Activated naive CD4-positive, alpha-beta T cell treated with anti-CD3 and anti-CD28 coated beads for 36 hours (primary cell): ENCODE data around the gene GRIN2C. TPM values are rescaled to one million over a fixed set of nuclear protein-coding genes. Genes with fewer than 3 reads are reported as not detected.

Experiments
- CTCF ChIA-PET: fragments of 350-600 bp; sonication (Branson Sonifier 250); formaldehyde crosslinking; loops from one replicate; lab custom pipeline; 2021; ENCODE audit warnings: antibody characterized with exemption; lab: Charles Lee
- DNase-seq: peaks from one replicate; pipeline ENCODE4 v3.0.0-alpha.2; 2020
- H3K27ac Mint-ChIP-seq: one replicate; pipeline ENCODE4 v1.8.0; 2021; ENCODE audit warnings: mild to moderate bottlenecking, mixed read lengths
- H3K27me3 Mint-ChIP-seq: one replicate; pipeline ENCODE4 v1.8.0; 2021; ENCODE audit warnings: low read depth, mixed read lengths
- H3K36me3 Mint-ChIP-seq: one replicate; pipeline ENCODE4 v1.8.0; 2021; ENCODE audit warnings: low read depth, mixed read lengths
- H3K4me1 Mint-ChIP-seq: one replicate; pipeline ENCODE4 v1.8.0; 2021; ENCODE audit warnings: low read depth, mixed read lengths
- H3K4me3 Mint-ChIP-seq: one replicate; pipeline ENCODE4 v1.8.0; 2021; ENCODE audit warnings: mild to moderate bottlenecking, moderate library complexity, mixed read lengths
- H3K9me3 Mint-ChIP-seq: one replicate; pipeline ENCODE4 v1.8.0; 2021; ENCODE audit warnings: mixed read lengths
- intact Hi-C: fragments of 100-400 bp; cut with micrococcal nuclease; formaldehyde crosslinking; loops from one replicate; pipeline ENCODE4 v1.15.1; 2023
- total RNA-seq, 2 experiments: library from RNA; stranded (reverse); gene quantifications; one replicate each; pipeline ENCODE4 v1.2.3, GENCODE V29; 2021

GRIN2C gene
- total RNA-seq, 2 experiments from 2014 or later: 0.07 TPM; not detected in 1

DNA sequence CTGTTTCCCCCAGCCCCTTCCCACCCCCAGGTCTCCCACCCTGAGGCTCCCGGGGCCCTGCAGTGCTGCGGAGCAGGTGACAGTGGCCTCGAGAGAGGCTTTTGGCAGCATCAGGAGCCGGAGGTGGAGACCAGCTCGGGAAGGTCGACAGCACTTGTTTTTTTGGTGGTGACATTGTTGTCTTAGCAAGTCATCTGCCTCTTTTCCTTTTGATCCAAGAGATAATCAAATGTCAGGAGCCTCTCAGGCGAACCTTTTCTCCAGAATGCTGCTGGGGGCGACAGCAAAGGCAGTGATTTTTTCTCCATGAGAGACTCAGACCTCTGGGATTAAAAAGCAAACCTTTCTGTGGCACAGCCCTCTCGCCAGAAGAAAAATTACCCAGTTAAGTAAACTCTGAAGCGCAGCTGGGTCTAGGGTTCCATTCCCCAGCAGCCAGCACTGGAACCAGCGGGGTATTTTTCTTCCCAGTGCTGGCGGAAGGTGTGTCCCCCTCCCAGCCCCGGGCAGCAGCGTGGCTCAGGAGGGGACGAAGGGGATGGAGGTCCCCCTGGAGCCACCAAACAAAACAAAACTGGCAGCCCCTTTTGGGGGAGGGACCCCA, 37.2 kb downstream of the GRIN2C start:
- no peaks in the 10 kb centered on the region for H3K4me1 Mint-ChIP-seq
- intact Hi-C loops: no loop called here
- no peaks in the 10 kb centered on the region for H3K9me3 Mint-ChIP-seq
- no peak for DNase-seq
- peaks cover 10% of the 10 kb centered on the region for H3K36me3 Mint-ChIP-seq
- H3K27me3 Mint-ChIP-seq: no peaks in the 10 kb centered on the region
- CTCF ChIA-PET: interaction anchor here (1.4 kb wide), 1 partner anchor 138 kb away, joined by 3 read pairs; no protein-coding TSS in a partner anchor
- no peak overlapping the region for H3K4me3 Mint-ChIP-seq
- H3K27ac Mint-ChIP-seq: no peak overlapping the region

DNA sequence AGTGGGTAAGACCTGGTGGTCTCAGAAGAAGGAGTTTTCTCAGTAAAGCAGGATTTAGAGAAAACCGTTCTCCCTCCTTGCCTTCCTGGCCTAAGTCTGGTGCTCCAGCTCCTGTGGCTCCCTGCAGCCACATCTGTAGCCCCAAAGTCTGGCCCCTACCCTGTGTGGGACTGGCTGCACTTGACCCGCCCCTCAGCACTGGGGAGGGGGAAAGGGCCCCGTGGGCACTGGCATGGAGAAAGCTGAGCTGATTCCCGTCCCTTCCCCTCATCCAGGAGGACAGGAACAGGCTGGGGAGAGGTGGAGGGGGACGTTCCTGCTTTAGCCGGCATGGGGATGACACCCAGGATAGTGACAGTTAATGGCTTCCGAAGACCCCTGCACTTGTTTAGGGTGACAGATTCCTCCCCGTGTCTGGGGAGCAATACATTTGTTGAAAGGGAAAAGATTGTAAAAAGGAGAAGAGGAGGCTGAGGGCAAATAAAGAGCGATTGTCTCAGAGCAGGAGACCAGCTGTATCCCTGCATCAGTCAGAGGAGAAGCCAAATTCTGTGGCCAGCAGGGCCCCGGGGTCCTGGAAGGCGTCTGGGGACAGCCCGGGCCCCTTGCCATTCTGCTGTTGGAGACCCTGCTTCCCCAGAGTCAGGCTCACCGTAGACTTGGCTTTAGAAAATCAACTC, 37.9 kb downstream of the GRIN2C start:
- H3K36me3 Mint-ChIP-seq: peaks cover 14% of the 10 kb centered on the region
- CTCF ChIA-PET: interaction anchor here (1.4 to 1.5 kb wide), 2 partner anchors 31 to 139 kb away, joined by 3 to 5 read pairs; no protein-coding TSS in a partner anchor

DNA sequence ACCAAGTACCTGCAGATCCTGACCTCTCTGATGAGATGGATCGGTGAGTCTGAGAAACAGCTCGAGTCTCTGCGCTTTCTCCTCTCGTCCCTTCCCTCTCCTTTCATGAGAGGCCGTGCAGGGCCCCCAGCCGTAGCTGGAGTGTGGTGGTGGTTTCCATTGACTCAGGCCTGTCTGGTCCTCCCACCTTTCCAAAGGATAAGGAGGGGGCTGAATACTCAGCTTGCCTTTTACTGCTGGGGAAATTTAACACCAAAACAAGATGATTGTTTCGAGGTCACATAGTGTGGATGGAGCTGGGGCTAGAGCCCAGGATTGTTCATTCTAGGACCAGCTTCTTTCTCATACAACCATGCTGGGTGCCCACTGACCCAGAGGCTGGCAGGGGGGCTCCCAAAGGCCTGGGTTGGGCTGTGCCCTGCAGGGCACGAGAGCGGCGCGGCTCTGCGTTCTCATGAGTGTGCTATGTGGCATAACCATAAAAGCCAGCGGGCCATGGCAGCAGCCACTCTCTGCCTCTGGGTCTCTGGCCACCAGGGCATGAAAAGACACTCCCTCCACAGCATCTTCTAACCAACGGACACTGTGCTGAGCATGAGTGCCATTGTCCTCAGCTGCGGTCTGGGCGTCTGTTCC, 39.8 kb downstream of the GRIN2C start:
- intact Hi-C loops: no loop called here
- Mint-ChIP-seq H3K36me3 (peaks cover 14% of the 10 kb centered on the region), H3K27me3 (no peaks in the 10 kb centered on the region), H3K27ac (no peak overlapping the region), H3K9me3 (no peaks in the 10 kb centered on the region), H3K4me1 (no peaks in the 10 kb centered on the region), H3K4me3 (no peak overlapping the region)
- CTCF ChIA-PET: interaction anchor here (0.8 to 1.5 kb wide), 2 partner anchors 29 to 77 kb away, joined by 3 to 5 read pairs; no protein-coding TSS in a partner anchor
- no peak for DNase-seq

More for the DNA sequence above, 37.9 kb downstream of the GRIN2C start:
- no peak overlapping the region for H3K4me3 Mint-ChIP-seq
- H3K27me3 Mint-ChIP-seq: no peaks in the 10 kb centered on the region
- no peak overlapping the region for H3K27ac Mint-ChIP-seq
- DNase-seq: no peak
- no peaks in the 10 kb centered on the region for H3K4me1 Mint-ChIP-seq
- H3K9me3 Mint-ChIP-seq: no peaks in the 10 kb centered on the region
- intact Hi-C loops: no loop called here

DNA sequence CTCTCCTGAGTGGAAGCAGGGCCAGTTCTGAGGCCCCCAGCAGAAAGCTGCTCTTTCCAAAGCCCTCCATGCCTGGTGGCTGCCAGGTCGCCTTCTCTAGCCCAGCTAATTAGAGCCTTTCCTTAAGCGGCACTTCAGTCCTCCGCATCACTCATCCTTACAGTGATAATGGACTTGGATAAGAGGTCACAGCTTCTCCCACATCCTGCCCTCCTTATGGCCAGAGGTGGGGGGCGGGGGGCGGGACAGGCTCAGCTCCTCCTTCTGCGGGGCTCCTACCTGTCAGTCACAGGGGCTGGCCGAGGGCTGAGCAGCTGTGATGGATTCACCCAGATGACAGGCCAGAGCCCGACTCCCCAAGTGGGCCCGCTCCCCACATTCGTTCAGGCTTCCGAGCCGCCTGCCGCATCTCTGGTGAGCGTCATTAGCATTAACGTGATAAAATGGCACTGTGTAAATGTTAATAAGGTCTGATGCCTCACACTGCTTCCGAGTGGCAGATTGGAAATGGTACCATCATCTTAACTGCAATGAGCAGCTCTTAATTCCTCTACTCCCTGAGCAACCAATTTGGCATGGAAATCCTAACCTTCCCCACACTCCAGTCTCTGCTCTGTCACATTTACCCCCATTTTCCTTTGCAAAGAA, 41.3 kb downstream of the GRIN2C start:
- H3K27ac Mint-ChIP-seq: no peak overlapping the region
- no peaks in the 10 kb centered on the region for H3K4me1 Mint-ChIP-seq
- intact Hi-C loops: no loop called here
- no peaks in the 10 kb centered on the region for H3K9me3 Mint-ChIP-seq
- no peak for DNase-seq
- peaks cover 11% of the 10 kb centered on the region for H3K36me3 Mint-ChIP-seq
- CTCF ChIA-PET: interaction anchor here (0.6 to 1.1 kb wide), 3 partner anchors 24 to 134 kb away, joined by 3 to 6 read pairs (median 3); no protein-coding TSS in a partner anchor
- H3K4me3 Mint-ChIP-seq: no peak overlapping the region
- no peaks in the 10 kb centered on the region for H3K27me3 Mint-ChIP-seq

DNA sequence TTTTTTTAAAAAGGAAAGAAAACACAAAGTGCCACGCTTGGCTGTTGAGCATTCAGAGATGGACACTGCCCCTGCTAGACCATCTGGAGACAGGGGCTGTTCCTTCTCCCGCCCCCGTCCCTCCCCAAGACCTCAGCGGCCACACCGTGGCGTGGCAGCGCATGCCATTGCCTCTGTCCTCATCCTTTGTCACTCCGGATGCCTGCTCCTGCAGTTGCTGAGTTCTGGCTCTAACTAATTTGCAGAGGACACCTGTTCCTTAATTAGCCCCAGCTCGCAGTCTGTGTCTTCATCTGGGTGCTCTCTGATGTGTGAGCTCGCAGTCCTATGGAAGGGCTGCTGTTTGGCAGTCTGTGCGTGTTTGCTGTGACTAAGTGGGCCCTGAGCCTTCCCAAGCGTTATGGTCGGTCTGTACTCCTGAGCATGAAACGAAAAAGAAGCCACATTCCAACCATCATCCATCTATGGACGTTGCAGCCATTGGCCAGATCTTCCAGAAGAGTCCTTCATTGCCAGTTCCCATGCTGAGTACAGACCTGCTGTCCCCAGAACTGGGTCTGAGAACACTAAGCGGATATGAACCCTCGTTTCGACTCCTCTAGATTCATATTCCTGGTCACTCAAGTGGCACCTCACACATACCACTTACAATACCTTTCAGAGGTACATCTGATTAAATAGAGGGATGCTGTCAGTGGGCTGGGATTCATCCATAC, 42.6 kb downstream of the GRIN2C start:
- no peaks in the 10 kb centered on the region for H3K4me1 Mint-ChIP-seq
- H3K4me3 Mint-ChIP-seq: no peak overlapping the region
- no peaks in the 10 kb centered on the region for H3K27me3 Mint-ChIP-seq
- no peaks in the 10 kb centered on the region for H3K9me3 Mint-ChIP-seq
- no peak overlapping the region for H3K27ac Mint-ChIP-seq
- peaks cover 11% of the 10 kb centered on the region for H3K36me3 Mint-ChIP-seq
- CTCF ChIA-PET: interaction anchor here (0.6 kb wide), 1 partner anchor 43 kb away, joined by 4 read pairs; no protein-coding TSS in a partner anchor
- intact Hi-C loops: no loop called here
- no peak for DNase-seq

DNA sequence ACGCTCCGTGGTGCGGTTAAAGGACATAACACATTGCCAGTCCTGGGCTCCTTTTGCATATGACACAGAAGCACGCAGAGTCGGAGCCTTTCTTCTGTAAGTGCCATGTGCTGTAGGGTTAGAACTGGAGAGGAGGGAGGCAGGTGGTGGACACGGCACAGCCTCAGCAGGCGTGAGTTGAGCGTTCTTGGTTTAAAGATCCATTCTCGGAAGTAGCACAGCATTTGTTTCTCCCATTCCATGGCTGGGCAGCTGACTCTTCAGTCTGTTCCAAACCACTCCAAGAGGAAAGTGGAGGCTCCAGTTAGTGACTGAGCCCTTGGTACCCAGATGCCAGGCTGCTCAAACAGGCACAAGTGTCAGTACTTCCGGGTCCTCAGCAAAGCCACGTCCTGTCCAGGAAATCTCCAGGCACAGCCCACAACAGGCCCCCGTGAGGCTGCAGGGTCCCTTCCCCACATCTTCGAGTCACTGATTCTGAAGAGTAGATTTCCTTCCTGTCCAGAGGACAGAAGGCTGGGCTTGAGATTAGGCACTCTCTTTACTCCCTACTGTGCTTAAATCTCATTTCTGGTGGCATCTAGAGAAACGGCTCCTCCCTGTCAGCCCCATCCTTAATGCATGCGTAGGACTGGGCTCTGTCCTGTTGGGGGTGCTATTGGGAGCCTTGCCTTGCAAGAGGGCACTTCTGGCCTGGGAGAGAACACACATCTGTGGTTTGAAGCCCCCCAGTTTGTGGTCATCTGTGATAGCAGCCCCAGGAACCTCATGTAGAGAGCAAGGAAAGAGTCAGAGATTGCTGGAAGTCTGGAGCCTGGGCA, 43.9 kb downstream of the GRIN2C start:
- H3K4me1 Mint-ChIP-seq: no peaks in the 10 kb centered on the region
- H3K27me3 Mint-ChIP-seq: no peaks in the 10 kb centered on the region
- no peaks in the 10 kb centered on the region for H3K9me3 Mint-ChIP-seq
- DNase-seq: no peak
- no peak overlapping the region for H3K27ac Mint-ChIP-seq
- CTCF ChIA-PET: no interaction called here
- H3K36me3 Mint-ChIP-seq: peaks cover 11% of the 10 kb centered on the region
- intact Hi-C loops: no loop called here
- H3K4me3 Mint-ChIP-seq: no peak overlapping the region

DNA sequence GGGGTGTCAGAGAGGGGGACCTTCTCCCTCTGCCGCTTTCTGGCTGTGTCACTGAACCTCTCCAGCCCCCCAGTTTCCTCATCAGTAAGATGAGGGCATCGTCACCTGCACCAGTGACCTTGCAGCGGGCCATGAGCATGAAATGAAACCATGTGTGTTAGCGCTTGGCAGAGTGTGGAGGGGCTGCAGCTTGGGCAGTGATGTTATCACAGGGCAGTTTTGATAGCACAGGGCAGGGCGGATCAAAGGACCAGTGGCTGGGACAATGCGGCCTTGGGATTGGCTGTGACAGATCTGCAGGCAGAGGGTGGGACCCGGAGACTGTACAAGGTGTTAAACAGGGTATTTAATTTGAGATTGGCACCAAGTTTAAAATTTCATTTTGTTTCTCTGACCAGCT, 44.6 kb downstream of the GRIN2C start:
- Mint-ChIP-seq H3K27me3 (no peaks in the 10 kb centered on the region), H3K4me3 (no peak overlapping the region), H3K36me3 (peaks cover 8% of the 10 kb centered on the region), H3K27ac (no peak overlapping the region), H3K9me3 (no peaks in the 10 kb centered on the region), H3K4me1 (no peaks in the 10 kb centered on the region)
- CTCF ChIA-PET: no interaction called here
- DNase-seq: no peak
- intact Hi-C loops: no loop called here

DNA sequence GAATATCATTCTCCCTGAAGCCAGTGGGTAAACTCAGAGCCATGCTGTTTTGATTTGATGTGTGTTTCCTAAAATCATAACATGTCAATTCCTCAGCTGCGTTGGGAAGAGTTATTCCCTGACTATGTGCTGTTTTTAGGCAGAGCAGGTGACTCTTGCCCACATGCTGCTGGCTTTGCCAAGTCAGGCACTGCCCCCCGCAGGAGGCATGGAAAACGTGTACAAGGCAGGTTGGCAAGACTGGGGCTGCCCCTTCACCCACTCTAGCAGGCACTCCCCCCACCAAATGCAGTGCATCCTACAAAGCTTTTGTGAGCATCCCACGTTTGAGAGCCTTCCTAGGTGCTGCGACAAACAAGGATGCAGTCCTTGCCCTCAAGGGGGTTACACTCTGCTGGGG, 45.2 kb downstream of the GRIN2C start:
- intact Hi-C loops: no loop called here
- Mint-ChIP-seq H3K9me3 (no peaks in the 10 kb centered on the region), H3K36me3 (peaks cover 8% of the 10 kb centered on the region), H3K4me3 (no peak overlapping the region), H3K27ac (no peak overlapping the region), H3K27me3 (no peaks in the 10 kb centered on the region), H3K4me1 (no peaks in the 10 kb centered on the region)
- DNase-seq: peak; percentile 21
- CTCF ChIA-PET: no interaction called here

DNA sequence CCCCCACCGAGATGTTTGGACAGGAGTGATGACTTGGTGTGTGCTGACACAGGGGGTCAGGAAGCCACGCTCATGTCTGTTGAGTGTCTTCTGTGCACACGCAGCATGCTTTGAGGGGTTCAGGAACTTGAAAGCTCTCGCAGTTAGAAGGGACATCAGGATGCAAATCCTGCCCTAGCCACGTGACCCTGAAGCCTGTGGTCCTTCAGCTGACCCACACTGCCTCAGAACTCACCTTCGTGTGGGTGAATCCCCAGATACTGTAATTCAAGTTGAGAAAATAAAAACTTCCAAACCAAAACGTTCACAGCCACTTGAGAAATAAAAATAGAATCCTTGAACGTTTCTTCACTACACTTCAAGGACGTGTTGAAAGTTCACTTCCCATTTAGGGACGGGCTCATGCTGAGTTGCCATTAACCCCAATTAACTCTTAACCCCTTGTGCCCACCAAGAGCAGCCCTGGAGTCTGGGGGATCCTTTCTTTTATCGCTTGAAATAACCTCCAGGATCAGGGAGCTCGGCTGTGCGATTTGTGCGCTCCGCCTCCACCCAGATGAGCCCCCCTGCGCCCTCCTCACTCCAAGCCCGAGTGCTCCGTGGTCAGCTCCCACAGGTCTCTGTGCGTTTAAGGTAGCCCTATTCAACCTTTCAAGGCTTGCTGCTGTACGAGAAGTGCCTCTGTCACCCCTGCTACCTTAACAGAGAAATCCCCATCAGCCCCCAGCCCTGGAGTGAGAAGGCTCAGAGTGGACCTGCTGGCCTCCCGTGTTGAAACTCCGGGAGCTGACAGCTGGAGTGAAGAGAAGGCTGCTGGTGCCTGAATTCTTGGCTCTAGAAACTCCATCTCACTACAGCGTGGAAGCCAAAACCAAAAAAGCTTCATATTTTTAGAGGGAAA, 47.3 kb downstream of the GRIN2C start:
- CTCF ChIA-PET: no interaction called here
- Mint-ChIP-seq H3K9me3 (no peaks in the 10 kb centered on the region), H3K4me3 (no peak overlapping the region), H3K27me3 (no peaks in the 10 kb centered on the region), H3K27ac (no peak overlapping the region), H3K4me1 (no peaks in the 10 kb centered on the region), H3K36me3 (peaks cover 3% of the 10 kb centered on the region)
- DNase-seq: no peak
- intact Hi-C loops: no loop called here

DNA sequence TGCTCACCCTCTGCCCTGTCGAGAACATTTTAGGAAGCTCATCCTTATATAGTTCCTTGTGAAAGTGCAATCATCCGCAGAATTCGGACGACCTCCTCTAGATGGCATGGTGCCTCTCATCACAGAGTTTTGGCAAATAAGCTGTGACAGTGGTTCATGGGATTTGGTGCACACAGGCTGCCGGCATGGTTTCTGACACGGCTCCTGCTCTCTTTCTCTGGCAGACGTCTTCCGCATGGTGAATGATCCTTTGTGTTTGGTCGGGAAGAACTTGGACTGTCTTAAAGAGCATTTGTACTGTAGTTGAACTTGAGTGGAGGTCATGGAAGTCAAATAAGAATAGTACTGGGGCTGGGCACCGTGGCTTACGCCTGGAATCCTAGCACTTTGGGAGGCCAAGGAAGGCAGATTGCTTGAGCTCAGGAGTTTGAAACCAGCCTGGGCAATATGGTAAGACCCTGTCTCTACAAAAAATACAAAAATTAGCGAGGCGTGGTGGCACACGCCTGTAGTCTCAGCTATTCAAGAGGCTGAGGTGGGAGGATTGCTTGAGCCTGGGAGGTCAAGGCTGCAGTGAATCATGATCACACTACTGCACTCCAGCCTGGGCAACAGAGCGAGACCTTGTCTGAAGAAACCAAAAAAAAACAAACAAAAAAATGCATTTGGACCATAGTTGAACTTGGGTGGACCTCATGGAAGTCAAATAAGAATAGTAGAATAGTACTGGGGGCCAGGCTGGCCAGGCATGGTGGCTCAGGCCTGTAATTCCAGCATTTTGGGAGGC, 48.8 kb downstream of the GRIN2C start:
- Mint-ChIP-seq H3K9me3 (no peaks in the 10 kb centered on the region), H3K27ac (no peak overlapping the region), H3K4me3 (no peak overlapping the region), H3K4me1 (no peaks in the 10 kb centered on the region), H3K27me3 (no peaks in the 10 kb centered on the region), H3K36me3 (no peaks in the 10 kb centered on the region)
- DNase-seq: no peak
- CTCF ChIA-PET: interaction anchor here (1.7 kb wide), 1 partner anchor 73 kb away, joined by 5 read pairs; the partner anchor contains the start of gene RAB37
- intact Hi-C loops: no loop called here
